GM23248 (cell line): ENCODE data around the gene TEAD3. TPM values are rescaled to one million over a fixed set of nuclear protein-coding genes. Genes with fewer than 3 reads are reported as not detected.
A peak's percentile ranks its signal among the peaks of the same experiment; 100 is the strongest.

Experiments used
- DNase-seq: peaks from one replicate; pipeline ENCODE4 v3.0.0-alpha.2; 2015
- H2AFZ ChIP-seq: fragments of 200-600 bp; sonication (generic); 2 replicates; pipeline ENCODE4 v1.6.1; 2016; ENCODE audit warnings: antibody characterized with exemption
- H3F3A ChIP-seq: fragments of 200-600 bp; sonication (generic); 2 replicates; pipeline ENCODE4 v1.6.1; 2016; ENCODE audit warnings: mild to moderate bottlenecking, antibody characterized with exemption, mixed run types; ENCODE audit not compliant: insufficient read depth
- H3K27ac ChIP-seq: fragments of 200-600 bp; sonication (generic); 2 replicates; pipeline ENCODE4 v1.5.1; 2016; ENCODE audit warnings: mild to moderate bottlenecking
- H3K27me3 ChIP-seq: fragments of 200-600 bp; sonication (generic); replicated peaks from 2 replicates; pipeline ENCODE4 v1.6.1; 2016; ENCODE audit warnings: mild to moderate bottlenecking; ENCODE audit not compliant: insufficient read depth
- H3K36me3 ChIP-seq: fragments of 200-600 bp; sonication (generic); 2 replicates; pipeline ENCODE4 v1.6.1; 2016; ENCODE audit warnings: low read depth, mild to moderate bottlenecking
- H3K4me1 ChIP-seq: fragments of 200-600 bp; sonication (generic); 2 replicates; pipeline ENCODE4 v1.6.1; 2016; ENCODE audit warnings: mild to moderate bottlenecking; ENCODE audit not compliant: insufficient read depth
- H3K4me2 ChIP-seq: fragments of 200-600 bp; sonication (generic); one replicate; pipeline ENCODE4 v1.6.1; 2016; ENCODE audit warnings: mild to moderate bottlenecking; ENCODE audit not compliant: unreplicated experiment
- H3K4me3 ChIP-seq: fragments of 200-600 bp; sonication (generic); 2 replicates; pipeline ENCODE4 v1.5.1; 2016; ENCODE audit warnings: mild to moderate bottlenecking
- H3K79me2 ChIP-seq: fragments of 200-600 bp; sonication (generic); 2 replicates; pipeline ENCODE4 v1.6.1; 2016; ENCODE audit warnings: mild to moderate bottlenecking; ENCODE audit not compliant: insufficient read depth
- H3K9ac ChIP-seq: fragments of 200-600 bp; sonication (generic); 2 replicates; pipeline ENCODE4 v1.6.1; 2016; ENCODE audit warnings: mild to moderate bottlenecking
- H3K9me2 ChIP-seq: fragments of 200-600 bp; sonication (generic); 2 replicates; pipeline ENCODE4 v1.6.1; 2016; ENCODE audit warnings: mixed run types, mild to moderate bottlenecking, moderate library complexity; ENCODE audit not compliant: insufficient read depth
- H3K9me3 ChIP-seq: fragments of 200-600 bp; sonication (generic); one replicate; pipeline ENCODE4 v1.6.1; 2017; ENCODE audit warnings: low read depth
- H4K20me1 ChIP-seq: fragments of 200-600 bp; sonication (generic); 2 replicates; pipeline ENCODE4 v1.6.0; 2016; ENCODE audit not compliant: insufficient read depth
- EZH2 ChIP-seq: fragments of 200-600 bp; sonication (generic); IDR thresholded peaks from 2 replicates; pipeline ENCODE4 v1.6.1; 2018; ENCODE audit warnings: antibody characterized with exemption, mild to moderate bottlenecking; ENCODE audit not compliant: insufficient read depth, poor library complexity, severe bottlenecking
- EZH2phosphoT487 ChIP-seq: fragments of 200-600 bp; sonication (generic); IDR thresholded peaks from 2 replicates; pipeline ENCODE4 v1.6.1; 2018; ENCODE audit warnings: antibody characterized with exemption, moderate library complexity, mild to moderate bottlenecking, low read depth; ENCODE audit not compliant: insufficient read depth
- WGBS, 2 experiments: methylation state at CpG; one replicate each; pipeline ENCODE4 v1.1.6; 2015 to 2017; ENCODE audit warnings: low lambda C conversion rate in 2 of 2, low coverage in 1 of 2; ENCODE audit errors: missing lambda C conversion rate in 2 of 2; 5-methylcytosine and 5-hydroxymethylcytosine counted together
- in situ Hi-C: fragments of 300-500 bp; cut with MboI; formaldehyde crosslinking; loops from 2 replicates; pipeline ENCODE4 v1.15.0; 2020
- polyA plus RNA-seq: library from polyadenylated mRNA; unstranded; fragments of >200 nt; fragmentation: Nextera tagmentation; extraction: Ambion mirVana; gene quantifications from 2 replicates; pipeline ENCODE4 v1.2.1, GENCODE V29; 2016
- total RNA-seq: library from RNA; depleted of rRNA; stranded (reverse); fragments of >200 nt; shearing (Covaris generic); gene quantifications from 2 replicates; pipeline ENCODE4 v1.2.3, GENCODE V29; 2014

Gene TEAD3
- total and polyA plus RNA-seq, 2 experiments from 2014 or later, result 6.9 to 10.5 TPM

- in situ Hi-C loops, result no loop called here
- no peaks in the 10 kb centered on the region for H3K9me2 ChIP-seq
- TF ChIP-seq EZH2, result no peak
- no peak for TF ChIP-seq EZH2phosphoT487
- peak overlapping the region; percentile 29; the same call in 1 of the 2 replicates for H3K9ac ChIP-seq
- H3K4me2 ChIP-seq, result peak overlapping the region; percentile 68
- peaks cover 11% of the 10 kb centered on the region; the same call in 1 of the 2 replicates for H3F3A ChIP-seq
- 10 to 15% methylated on average over 12 to 18 of the region's 20 CpGs for WGBS, 2 experiments
- 0 out of 2 replicates have a peak, but pooled peaks cover 9% of the 10 kb centered on the region for H3K79me2 ChIP-seq
- H3K36me3 ChIP-seq, result no peaks in the 10 kb centered on the region
- H4K20me1 ChIP-seq, result no peaks in the 10 kb centered on the region
- no peaks in the 10 kb centered on the region for H3K9me3 ChIP-seq
- peak overlapping the region; percentile 84 for H2AFZ ChIP-seq
- H3K4me1 ChIP-seq, result peaks cover 18% of the 10 kb centered on the region
- H3K4me3 ChIP-seq, result peak overlapping the region; percentile 86
- DNase-seq, result no peak
- no peak overlapping the region for H3K27ac ChIP-seq
- no peaks in the 10 kb centered on the region for H3K27me3 ChIP-seq
Measured at GRCh38 chr6:35451354-35452182, 45.3 kb downstream of the TEAD3 start.

GRCh38 chr6:35449287-35449881, 47.5 kb downstream of the TEAD3 start:
- peaks cover 15% of the 10 kb centered on the region for H3K4me1 ChIP-seq
- no peak overlapping the region for H3K27ac ChIP-seq
- no peaks in the 10 kb centered on the region for H3K9me2 ChIP-seq
- DNase-seq, result peak; percentile 88
- H3K4me3 ChIP-seq, result no peak overlapping the region
- in situ Hi-C loops, result loop anchor here (5.0 kb wide), 1 partner anchor 107 kb away; the partner anchor contains the start of gene PPARD
- no peaks in the 10 kb centered on the region for H3K36me3 ChIP-seq
- TF ChIP-seq EZH2, result no peak
- TF ChIP-seq EZH2phosphoT487, result no peak
- H4K20me1 ChIP-seq, result no peaks in the 10 kb centered on the region
- H2AFZ ChIP-seq, result no peak overlapping the region
- H3K79me2 ChIP-seq, result 0 out of 2 replicates have a peak, but pooled peaks cover 8% of the 10 kb centered on the region
- no peaks in the 10 kb centered on the region for H3K27me3 ChIP-seq
- H3K9ac ChIP-seq, result no peak overlapping the region
- no peak overlapping the region for H3K4me2 ChIP-seq
- WGBS, 2 experiments, result 24 to 25% methylated on average over 14 of the region's 14 CpGs
- H3K9me3 ChIP-seq, result no peaks in the 10 kb centered on the region
- H3F3A ChIP-seq, result peaks cover 11% of the 10 kb centered on the region; the same call in 1 of the 2 replicates

GRCh38 chr6:35448191-35448590, 48.7 kb downstream of the TEAD3 start:
- H3K9me2 ChIP-seq, result no peaks in the 10 kb centered on the region
- no peaks in the 10 kb centered on the region for H4K20me1 ChIP-seq
- H3K79me2 ChIP-seq, result 0 out of 2 replicates have a peak, but pooled peaks cover under 1% of the 10 kb centered on the region
- H3K4me2 ChIP-seq, result no peak overlapping the region
- H3F3A ChIP-seq, result peaks cover 4% of the 10 kb centered on the region; the same call in 1 of the 2 replicates
- H3K4me1 ChIP-seq, result peaks cover 3% of the 10 kb centered on the region
- TF ChIP-seq EZH2, result no peak
- TF ChIP-seq EZH2phosphoT487, result no peak
- H3K4me3 ChIP-seq, result no peak overlapping the region
- H3K36me3 ChIP-seq, result no peaks in the 10 kb centered on the region
- H3K27me3 ChIP-seq, result no peaks in the 10 kb centered on the region
- in situ Hi-C loops, result loop anchor here (5.0 kb wide), 1 partner anchor 106 kb away; the partner anchor contains the start of gene PPARD
- no peak overlapping the region for H2AFZ ChIP-seq
- no peaks in the 10 kb centered on the region for H3K9me3 ChIP-seq
- H3K27ac ChIP-seq, result no peak overlapping the region
- no peak overlapping the region for H3K9ac ChIP-seq
- 68 to 74% methylated on average over 7 of the region's 7 CpGs for WGBS, 2 experiments
- no peak for DNase-seq

GRCh38 chr6:35445691-35446090, 51.2 kb downstream of the TEAD3 start:
- Histone ChIP-seq H3K9ac (no peak overlapping the region), H3K9me2 (no peaks in the 10 kb centered on the region), H3K9me3 (no peaks in the 10 kb centered on the region), H3K27ac (no peak overlapping the region), H3K4me1 (no peaks in the 10 kb centered on the region), H3K27me3 (no peaks in the 10 kb centered on the region), H3F3A (no peaks in the 10 kb centered on the region), H3K4me2 (no peak overlapping the region), H2AFZ (no peak overlapping the region), H3K36me3 (no peaks in the 10 kb centered on the region), H3K4me3 (no peak overlapping the region), H3K79me2 (no peaks in the 10 kb centered on the region), H4K20me1 (no peaks in the 10 kb centered on the region)
- in situ Hi-C loops, result loop anchor here (5.0 kb wide), 1 partner anchor 103 kb away; the partner anchor contains the start of gene PPARD
- 79 to 84% methylated on average over 7 of the region's 7 CpGs for WGBS, 2 experiments
- TF ChIP-seq EZH2, result no peak
- TF ChIP-seq EZH2phosphoT487, result no peak
- DNase-seq, result peak; percentile 26
